PFSK-1 (cell line): ENCODE results near the gene ABHD15.

Experiments used
- FOXP2 ChIP-seq: optimal IDR thresholded peaks from 2 replicates; pipeline ENCODE3; 2011; ENCODE audit warnings: borderline replicate concordance, control low read depth, inconsistent platforms; ENCODE audit not compliant: insufficient read depth; ENCODE audit errors: extremely low read length, extremely low read depth
- POLR2AphosphoS5 ChIP-seq: IDR thresholded peaks from 2 replicates; pipeline ENCODE4 v1.6.1; 2012; ENCODE audit warnings: low read depth, mild to moderate bottlenecking, control low read depth, low read length, moderate library complexity
- SIN3A ChIP-seq: IDR thresholded peaks from 2 replicates; pipeline ENCODE4 v1.6.1; 2012; ENCODE audit warnings: mild to moderate bottlenecking, low read length, moderate library complexity, borderline replicate concordance; ENCODE audit not compliant: insufficient read depth
- TAF1 ChIP-seq: IDR thresholded peaks from 2 replicates; pipeline ENCODE4 v1.6.1; 2012; ENCODE audit warnings: low read length, control low read depth, borderline replicate concordance; ENCODE audit not compliant: insufficient read depth
- TF ChIP-seq, protein P1 (sequence below), 2 experiments: IDR thresholded peaks; 2 replicates each; pipeline versions ENCODE4 v1.6.1 to v1.8.0; 2011 to 2012; ENCODE audit warnings: low read depth in 2 of 2, low read length in 2 of 2, control low read depth in 1 of 2, inconsistent platforms in 1 of 2, mild to moderate bottlenecking in 1 of 2, moderate library complexity in 1 of 2; ENCODE audit not compliant: insufficient read depth in 1 of 2

DNA sequence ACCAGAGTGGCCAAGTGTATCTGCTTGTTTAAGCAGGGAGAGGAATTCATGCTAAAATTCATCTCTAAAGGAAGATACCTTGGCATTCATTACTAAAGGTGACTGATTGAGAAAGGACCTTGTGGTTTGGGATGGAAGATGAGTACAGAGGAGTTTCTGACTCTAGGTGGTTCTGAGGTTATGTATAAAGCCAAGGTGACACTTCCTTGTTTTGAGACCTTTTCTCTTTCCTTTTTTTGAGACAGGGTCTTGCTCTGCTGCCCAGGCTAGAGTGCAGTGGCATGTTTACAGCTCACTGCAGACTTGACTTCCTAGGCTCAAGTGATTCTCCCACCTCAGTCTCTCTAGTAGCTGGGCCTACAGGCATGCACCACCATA is 9.1 kb downstream of the ABHD15 start:
- TF ChIP-seq, protein P1, sequence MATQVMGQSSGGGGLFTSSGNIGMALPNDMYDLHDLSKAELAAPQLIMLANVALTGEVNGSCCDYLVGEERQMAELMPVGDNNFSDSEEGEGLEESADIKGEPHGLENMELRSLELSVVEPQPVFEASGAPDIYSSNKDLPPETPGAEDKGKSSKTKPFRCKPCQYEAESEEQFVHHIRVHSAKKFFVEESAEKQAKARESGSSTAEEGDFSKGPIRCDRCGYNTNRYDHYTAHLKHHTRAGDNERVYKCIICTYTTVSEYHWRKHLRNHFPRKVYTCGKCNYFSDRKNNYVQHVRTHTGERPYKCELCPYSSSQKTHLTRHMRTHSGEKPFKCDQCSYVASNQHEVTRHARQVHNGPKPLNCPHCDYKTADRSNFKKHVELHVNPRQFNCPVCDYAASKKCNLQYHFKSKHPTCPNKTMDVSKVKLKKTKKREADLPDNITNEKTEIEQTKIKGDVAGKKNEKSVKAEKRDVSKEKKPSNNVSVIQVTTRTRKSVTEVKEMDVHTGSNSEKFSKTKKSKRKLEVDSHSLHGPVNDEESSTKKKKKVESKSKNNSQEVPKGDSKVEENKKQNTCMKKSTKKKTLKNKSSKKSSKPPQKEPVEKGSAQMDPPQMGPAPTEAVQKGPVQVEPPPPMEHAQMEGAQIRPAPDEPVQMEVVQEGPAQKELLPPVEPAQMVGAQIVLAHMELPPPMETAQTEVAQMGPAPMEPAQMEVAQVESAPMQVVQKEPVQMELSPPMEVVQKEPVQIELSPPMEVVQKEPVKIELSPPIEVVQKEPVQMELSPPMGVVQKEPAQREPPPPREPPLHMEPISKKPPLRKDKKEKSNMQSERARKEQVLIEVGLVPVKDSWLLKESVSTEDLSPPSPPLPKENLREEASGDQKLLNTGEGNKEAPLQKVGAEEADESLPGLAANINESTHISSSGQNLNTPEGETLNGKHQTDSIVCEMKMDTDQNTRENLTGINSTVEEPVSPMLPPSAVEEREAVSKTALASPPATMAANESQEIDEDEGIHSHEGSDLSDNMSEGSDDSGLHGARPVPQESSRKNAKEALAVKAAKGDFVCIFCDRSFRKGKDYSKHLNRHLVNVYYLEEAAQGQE (IDR thresholded peaks at IDR 0.05; ENCODE audit: insufficient read depth in 1 of 2, low read depth in 2 of 2, low read length in 2 of 2), result no peak
- TF ChIP-seq TAF1 (no peak), POLR2AphosphoS5 (no peak), SIN3A (no peak), FOXP2 (no peak)
